SK-N-SH (cell line): Measurements from ENCODE around the gene HPCAL1. TPM values are rescaled to one million over a fixed set of nuclear protein-coding genes. Genes with fewer than 3 reads are reported as not detected.

Experiments
- CTCF ChIA-PET: fragments of 300-600, 350-600 bp; formaldehyde crosslinking; extraction: SDS; loops from one replicate; lab custom pipeline; 2021; lab: Yijun Ruan, JAX
- POLR2A ChIA-PET: fragments of 350-600 bp; sonication (Branson Sonifier 250); formaldehyde crosslinking; extraction: SDS; loops from one replicate; lab custom pipeline; 2020; ENCODE audit warnings: antibody characterized with exemption, inconsistent platforms; lab: Yijun Ruan, JAX
- DNase-seq: peaks from one replicate; pipeline ENCODE4 v3.0.0; 2012
- H2AFZ ChIP-seq: fragments of 200-600 bp; sonication (generic); 2 replicates; pipeline ENCODE4 v1.8.1; 2016; ENCODE audit warnings: antibody characterized with exemption, mild to moderate bottlenecking, low read depth
- H3F3A ChIP-seq: fragments of 200-600 bp; sonication (generic); replicated peaks from 2 replicates; pipeline ENCODE3; 2016; ENCODE audit warnings: antibody characterized with exemption, mild to moderate bottlenecking; ENCODE audit not compliant: insufficient read depth
- H3K27ac ChIP-seq, 2 experiments: fragments of 200-500 bp in 1 of 2; fragments of 200-600 bp in 1 of 2; sonication (Bioruptor generic) in 1 of 2; sonication (generic), shearing (Covaris generic) in 1 of 2; 2 replicates each; pipeline versions ENCODE4 v1.5.1 to v1.6.1; 2014 to 2016; ENCODE audit warnings: low read depth in 2 of 2, inconsistent platforms in 1 of 2, low read length in 1 of 2, mild to moderate bottlenecking in 1 of 2, mixed read lengths in 1 of 2
- H3K27me3 ChIP-seq: fragments of 200-600 bp; sonication (generic), shearing (Covaris generic); 2 replicates; pipeline ENCODE4 v1.6.1; 2016; ENCODE audit warnings: mixed run types; ENCODE audit not compliant: insufficient read depth
- H3K36me3 ChIP-seq, 2 experiments: fragments of 200-500 bp in 1 of 2; fragments of 200-600 bp in 1 of 2; sonication (Bioruptor generic) in 1 of 2; sonication (generic) in 1 of 2; replicated peaks in 1 of 2; 2 replicates each; pipeline versions ENCODE3 to v1.5.1; 2014 to 2016; ENCODE audit warnings: low read length in 1 of 2, mild to moderate bottlenecking in 1 of 2; ENCODE audit not compliant: insufficient read depth in 2 of 2, control insufficient read depth in 1 of 2
- H3K4me1 ChIP-seq, 2 experiments: fragments of 200-500 bp in 1 of 2; fragments of 200-600 bp in 1 of 2; sonication (Bioruptor generic) in 1 of 2; sonication (generic), shearing (Covaris generic) in 1 of 2; 2 replicates each; pipeline versions ENCODE4 v1.5.1 to v1.6.1; 2014 to 2016; ENCODE audit warnings: low read depth in 1 of 2, low read length in 1 of 2, mixed run types in 1 of 2; ENCODE audit not compliant: insufficient read depth in 2 of 2, control insufficient read depth in 1 of 2
- H3K4me2 ChIP-seq: fragments of 200-600 bp; sonication (generic), shearing (Covaris generic); 2 replicates; pipeline ENCODE4 v1.6.1; 2017; ENCODE audit warnings: mixed run types
- H3K4me3 ChIP-seq, 2 experiments: fragments of 200-500 bp in 1 of 2; fragments of 200-600 bp in 1 of 2; sonication (Bioruptor generic) in 1 of 2; sonication (generic), shearing (Covaris generic) in 1 of 2; 2 replicates each; pipeline versions ENCODE4 v1.5.1 to v1.8.1; 2014 to 2016; ENCODE audit warnings: low read depth in 2 of 2, inconsistent platforms in 1 of 2, low read length in 1 of 2, mild to moderate bottlenecking in 1 of 2, mixed read lengths in 1 of 2, moderate library complexity in 1 of 2
- H3K79me2 ChIP-seq: fragments of 200-600 bp; sonication (generic); 2 replicates; pipeline ENCODE4 v1.8.1; 2017; ENCODE audit warnings: mild to moderate bottlenecking; ENCODE audit not compliant: insufficient read depth
- H3K9ac ChIP-seq: fragments of 200-600 bp; sonication (generic); 2 replicates; pipeline ENCODE4 v1.6.1; 2017; ENCODE audit warnings: mixed run types
- H3K9me2 ChIP-seq: fragments of 200-600 bp; sonication (generic); 2 replicates; pipeline ENCODE4 v1.6.1; 2017; ENCODE audit warnings: mixed run types
- H3K9me3 ChIP-seq: fragments of 200-600 bp; sonication (generic); 2 replicates; pipeline ENCODE4 v1.6.1; 2017; ENCODE audit warnings: mixed run types, mild to moderate bottlenecking, moderate library complexity
- H4K20me1 ChIP-seq: fragments of 200-600 bp; sonication (generic); 2 replicates; pipeline ENCODE4 v1.6.1; 2017; ENCODE audit warnings: mild to moderate bottlenecking, mixed run types; ENCODE audit not compliant: insufficient read depth
- CHD2 ChIP-seq: fragments of 150-350 bp; IDR thresholded peaks from 2 replicates; pipeline ENCODE4 v1.6.1; 2018; ENCODE audit warnings: low read length; ENCODE audit not compliant: partially characterized antibody
- ELF1 ChIP-seq: IDR thresholded peaks from 2 replicates; pipeline ENCODE4 v1.4.0; 2012
- EP300 ChIP-seq, 2 experiments: IDR thresholded peaks; 2 replicates each; pipeline versions ENCODE4 v1.4.0 to v1.6.1; 2012; ENCODE audit warnings: borderline replicate concordance in 1 of 2, low read depth in 1 of 2, low read length in 1 of 2
- JUND ChIP-seq: IDR thresholded peaks from 2 replicates; pipeline ENCODE4 v1.4.0; 2012
- MXI1 ChIP-seq: IDR thresholded peaks from 2 replicates; pipeline ENCODE4 v1.6.1; 2012; ENCODE audit warnings: mild to moderate bottlenecking, low read depth, low read length, improper control_type of control experiment
- POLR2AphosphoS5 ChIP-seq: IDR thresholded peaks from 2 replicates; pipeline ENCODE4 v1.6.1; 2012; ENCODE audit warnings: low read depth, low read length
- RFX5 ChIP-seq: IDR thresholded peaks from 2 replicates; pipeline ENCODE4 v1.6.1; 2012; ENCODE audit warnings: mild to moderate bottlenecking, improper control_type of control experiment, low read length
- RXRA ChIP-seq: IDR thresholded peaks from 2 replicates; pipeline ENCODE4 v1.4.0; 2012; ENCODE audit warnings: low read depth, mild to moderate bottlenecking, borderline replicate concordance
- TAF1 ChIP-seq: IDR thresholded peaks from 2 replicates; pipeline ENCODE4 v1.6.1; 2012; ENCODE audit warnings: low read depth, mild to moderate bottlenecking, low read length, moderate library complexity, borderline replicate concordance
- WGBS: methylation state at CpG from one replicate; pipeline ENCODE4 v1.1.6; 2017; ENCODE audit warnings: low lambda C conversion rate; 5-methylcytosine and 5-hydroxymethylcytosine counted together
- polyA plus RNA-seq, 3 experiments: library from polyadenylated mRNA; depleted of rRNA; stranded (reverse); fragments of >200 nt; gene quantifications; 2 replicates each; pipeline ENCODE4 v1.2.3, GENCODE V29; 2012
- TF ChIP-seq, protein P1 (sequence below): fragments of 150-350 bp; IDR thresholded peaks from 2 replicates; pipeline ENCODE4 v1.6.1; 2016; ENCODE audit warnings: mild to moderate bottlenecking, low read depth, low read length
- TF ChIP-seq, protein P2 (sequence below): IDR thresholded peaks from 2 replicates; pipeline ENCODE4; 2012
- TF ChIP-seq, protein P3 (sequence below): fragments of 150-350 bp; IDR thresholded peaks from 2 replicates; pipeline ENCODE4 v1.6.1; 2017; ENCODE audit warnings: antibody characterized with exemption, low read length, low read depth, borderline replicate concordance
- TF ChIP-seq, protein P4 (sequence below): IDR thresholded peaks from 2 replicates; pipeline ENCODE4 v1.4.0; 2012; ENCODE audit warnings: low read depth, borderline replicate concordance
- TF ChIP-seq, protein P5 (sequence below): fragments of 200-600 bp; sonication (generic); IDR thresholded peaks from 2 replicates; pipeline ENCODE4 v1.6.1; 2017; ENCODE audit warnings: antibody characterized with exemption, mild to moderate bottlenecking, moderate library complexity

Gene HPCAL1
- polyA plus RNA-seq, 1 of the 3 experiments (the other 2 are of a cell fraction): 77.0 TPM

DNA sequence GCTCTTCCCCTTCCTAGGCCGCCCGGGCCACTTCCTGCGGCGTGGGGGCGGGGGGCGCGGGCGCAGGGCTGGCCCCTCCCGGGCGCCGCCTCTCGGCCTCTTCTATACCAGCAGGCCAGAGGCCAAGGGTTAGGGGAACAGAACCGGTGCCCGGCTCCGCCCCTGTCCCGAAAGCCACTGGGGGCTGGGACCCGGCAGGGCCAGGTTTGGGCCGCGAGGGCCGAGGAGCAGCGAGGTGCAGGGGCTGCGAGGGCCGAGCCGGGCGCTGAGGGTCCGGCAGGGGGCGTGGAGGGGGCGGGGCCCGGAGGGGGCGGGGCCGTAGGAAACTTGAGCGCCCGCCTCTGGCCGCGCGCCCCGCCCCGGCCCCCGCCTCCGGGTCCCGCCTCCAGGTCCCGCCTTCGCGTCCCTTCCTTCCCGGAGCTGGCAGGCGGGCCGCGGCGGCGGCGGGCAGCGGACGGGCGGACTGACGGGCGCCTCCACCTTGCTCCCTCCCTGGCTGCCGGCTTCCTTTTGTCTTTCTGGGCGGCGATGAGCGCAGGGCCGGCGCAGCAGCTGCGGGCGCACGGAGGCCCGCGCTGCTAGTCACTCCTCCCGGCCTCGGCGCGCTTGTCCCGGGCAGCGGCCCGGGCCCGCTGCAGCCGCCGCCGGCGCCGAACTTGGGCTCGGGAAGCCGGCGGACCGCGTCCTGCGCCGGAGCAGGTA lies at the start of gene HPCAL1 (continued):
- TF ChIP-seq, protein P1, sequence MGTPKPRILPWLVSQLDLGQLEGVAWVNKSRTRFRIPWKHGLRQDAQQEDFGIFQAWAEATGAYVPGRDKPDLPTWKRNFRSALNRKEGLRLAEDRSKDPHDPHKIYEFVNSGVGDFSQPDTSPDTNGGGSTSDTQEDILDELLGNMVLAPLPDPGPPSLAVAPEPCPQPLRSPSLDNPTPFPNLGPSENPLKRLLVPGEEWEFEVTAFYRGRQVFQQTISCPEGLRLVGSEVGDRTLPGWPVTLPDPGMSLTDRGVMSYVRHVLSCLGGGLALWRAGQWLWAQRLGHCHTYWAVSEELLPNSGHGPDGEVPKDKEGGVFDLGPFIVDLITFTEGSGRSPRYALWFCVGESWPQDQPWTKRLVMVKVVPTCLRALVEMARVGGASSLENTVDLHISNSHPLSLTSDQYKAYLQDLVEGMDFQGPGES: no peak
- TF ChIP-seq JUND (no peak), MXI1 (no peak; the same call in 1 of the 2 replicates), ELF1 (no peak), CHD2 (peak; percentile 57)
- TF ChIP-seq, protein P2, sequence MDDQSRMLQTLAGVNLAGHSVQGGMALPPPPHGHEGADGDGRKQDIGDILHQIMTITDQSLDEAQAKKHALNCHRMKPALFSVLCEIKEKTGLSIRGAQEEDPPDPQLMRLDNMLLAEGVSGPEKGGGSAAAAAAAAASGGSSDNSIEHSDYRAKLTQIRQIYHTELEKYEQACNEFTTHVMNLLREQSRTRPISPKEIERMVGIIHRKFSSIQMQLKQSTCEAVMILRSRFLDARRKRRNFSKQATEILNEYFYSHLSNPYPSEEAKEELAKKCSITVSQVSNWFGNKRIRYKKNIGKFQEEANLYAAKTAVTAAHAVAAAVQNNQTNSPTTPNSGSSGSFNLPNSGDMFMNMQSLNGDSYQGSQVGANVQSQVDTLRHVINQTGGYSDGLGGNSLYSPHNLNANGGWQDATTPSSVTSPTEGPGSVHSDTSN: no peak
- TF ChIP-seq, protein P3, sequence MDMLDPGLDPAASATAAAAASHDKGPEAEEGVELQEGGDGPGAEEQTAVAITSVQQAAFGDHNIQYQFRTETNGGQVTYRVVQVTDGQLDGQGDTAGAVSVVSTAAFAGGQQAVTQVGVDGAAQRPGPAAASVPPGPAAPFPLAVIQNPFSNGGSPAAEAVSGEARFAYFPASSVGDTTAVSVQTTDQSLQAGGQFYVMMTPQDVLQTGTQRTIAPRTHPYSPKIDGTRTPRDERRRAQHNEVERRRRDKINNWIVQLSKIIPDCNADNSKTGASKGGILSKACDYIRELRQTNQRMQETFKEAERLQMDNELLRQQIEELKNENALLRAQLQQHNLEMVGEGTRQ: no peak
- TF ChIP-seq, protein P4, sequence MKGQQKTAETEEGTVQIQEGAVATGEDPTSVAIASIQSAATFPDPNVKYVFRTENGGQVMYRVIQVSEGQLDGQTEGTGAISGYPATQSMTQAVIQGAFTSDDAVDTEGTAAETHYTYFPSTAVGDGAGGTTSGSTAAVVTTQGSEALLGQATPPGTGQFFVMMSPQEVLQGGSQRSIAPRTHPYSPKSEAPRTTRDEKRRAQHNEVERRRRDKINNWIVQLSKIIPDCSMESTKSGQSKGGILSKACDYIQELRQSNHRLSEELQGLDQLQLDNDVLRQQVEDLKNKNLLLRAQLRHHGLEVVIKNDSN: no peak

DNA sequence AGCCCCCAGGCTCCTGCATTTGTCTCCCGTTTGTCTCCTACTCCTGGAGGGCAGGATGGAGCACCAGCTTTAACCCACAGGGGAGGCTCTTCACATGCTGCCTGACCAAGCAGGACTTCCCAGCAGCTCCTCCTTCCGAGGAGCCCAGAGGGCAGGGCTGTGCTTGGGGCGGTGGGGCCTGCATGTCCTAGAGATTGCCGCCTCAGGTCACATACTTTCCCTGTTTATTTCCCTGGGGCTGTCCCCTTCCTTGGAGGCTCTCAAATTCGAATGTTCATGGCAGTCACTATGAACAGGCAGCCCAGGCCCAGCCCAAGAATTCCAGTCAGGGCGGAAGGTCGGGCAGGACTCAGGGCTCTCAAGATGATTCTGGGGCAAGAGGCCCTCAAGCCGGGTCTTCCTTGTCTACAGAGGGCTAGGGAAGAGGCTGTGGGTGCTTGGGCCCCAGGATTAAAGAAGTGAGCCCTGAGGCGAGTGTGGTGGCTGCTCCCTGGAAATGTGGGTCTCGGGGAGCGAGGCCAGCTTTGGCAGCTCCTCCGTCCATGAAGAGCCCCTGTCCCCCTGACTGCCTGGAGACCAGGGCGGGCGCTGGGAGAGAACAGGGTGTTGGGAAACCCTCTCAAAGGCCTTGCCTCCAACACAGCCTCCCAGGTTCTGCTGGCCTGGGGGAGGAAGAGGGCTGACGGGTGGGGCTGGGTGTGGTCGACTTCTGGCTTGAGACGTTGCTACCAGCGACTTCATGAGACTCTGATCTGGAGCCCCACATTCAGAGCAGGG lies 48.9 kb upstream of the HPCAL1 start:
- WGBS: 89% methylated on average over 18 of the region's 18 CpGs
- Histone ChIP-seq H3K27me3 (no peaks in the 10 kb centered on the region), H3K9me3 (peaks cover 18% of the 10 kb centered on the region), H3K27ac (peak overlapping the region in 1 of 2 experiments; percentile 1; a peak in 1 of 4 replicates), H3K36me3 (no peaks in the 10 kb centered on the region), H2AFZ (no peak overlapping the region), H4K20me1 (no peaks in the 10 kb centered on the region), H3F3A (no peaks in the 10 kb centered on the region), H3K9ac (no peak overlapping the region), H3K4me3 (no peak overlapping the region), H3K9me2 (no peaks in the 10 kb centered on the region), H3K79me2 (no peaks in the 10 kb centered on the region), H3K4me2 (no peak overlapping the region), H3K4me1 (peaks cover 0 to 33% of the 10 kb centered on the region in 2 experiments; a peak in 1 of 4 replicates)
- ChIA-PET POLR2A (no interaction called here), CTCF (interaction anchor here (1.2 to 2.1 kb wide), 4 partner anchors 8 to 31 kb away, joined by 3 to 5 read pairs (median 4); no protein-coding TSS in a partner anchor)
- no peak for TF ChIP-seq ELF1
- TF ChIP-seq RFX5: no peak
- no peak for TF ChIP-seq TAF1
- TF ChIP-seq POLR2AphosphoS5: no peak
- no peak for TF ChIP-seq EP300 (IDR thresholded peaks at IDR 0.05; ENCODE audit: borderline replicate concordance in 1 of 2, low read depth in 1 of 2, low read length in 1 of 2)
- TF ChIP-seq RXRA: no peak
- TF ChIP-seq, protein P5, sequence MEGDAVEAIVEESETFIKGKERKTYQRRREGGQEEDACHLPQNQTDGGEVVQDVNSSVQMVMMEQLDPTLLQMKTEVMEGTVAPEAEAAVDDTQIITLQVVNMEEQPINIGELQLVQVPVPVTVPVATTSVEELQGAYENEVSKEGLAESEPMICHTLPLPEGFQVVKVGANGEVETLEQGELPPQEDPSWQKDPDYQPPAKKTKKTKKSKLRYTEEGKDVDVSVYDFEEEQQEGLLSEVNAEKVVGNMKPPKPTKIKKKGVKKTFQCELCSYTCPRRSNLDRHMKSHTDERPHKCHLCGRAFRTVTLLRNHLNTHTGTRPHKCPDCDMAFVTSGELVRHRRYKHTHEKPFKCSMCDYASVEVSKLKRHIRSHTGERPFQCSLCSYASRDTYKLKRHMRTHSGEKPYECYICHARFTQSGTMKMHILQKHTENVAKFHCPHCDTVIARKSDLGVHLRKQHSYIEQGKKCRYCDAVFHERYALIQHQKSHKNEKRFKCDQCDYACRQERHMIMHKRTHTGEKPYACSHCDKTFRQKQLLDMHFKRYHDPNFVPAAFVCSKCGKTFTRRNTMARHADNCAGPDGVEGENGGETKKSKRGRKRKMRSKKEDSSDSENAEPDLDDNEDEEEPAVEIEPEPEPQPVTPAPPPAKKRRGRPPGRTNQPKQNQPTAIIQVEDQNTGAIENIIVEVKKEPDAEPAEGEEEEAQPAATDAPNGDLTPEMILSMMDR: no peak
- DNase-seq: no peak
